ENCODE measurements around the gene EIF3J. TPM values are rescaled to one million over a fixed set of nuclear protein-coding genes. Genes with fewer than 3 reads are reported as not detected.

Gene EIF3J
- total RNA-seq, 1 experiment from 2014 or later, result 38.2 TPM

- no peak overlapping the region for H3K4me2 ChIP-seq (ENCODE audit: low read length)
- no peaks in the 10 kb centered on the region for H3K4me1 ChIP-seq (ENCODE audit: insufficient read depth, low read length)
- no TSS peak for BruUV-seq (replicated peaks)
- ATAC-seq (no peak), DNase-seq (no peak)
- ChIA-PET POLR2A (ENCODE audit: unreplicated experiment) (no interaction called here), CTCF (no interaction called here)
- no peak overlapping the region for H3K27ac ChIP-seq (ENCODE audit: low read length)
- TF ChIP-seq EZH2phosphoT487 (IDR thresholded peaks at IDR 0.05; ENCODE audit: borderline replicate concordance, low read length) (no peak), EZH2 (IDR thresholded peaks at IDR 0.05; ENCODE audit: low read length, unreplicated experiment) (no peak)
- TF ChIP-seq, protein P1, sequence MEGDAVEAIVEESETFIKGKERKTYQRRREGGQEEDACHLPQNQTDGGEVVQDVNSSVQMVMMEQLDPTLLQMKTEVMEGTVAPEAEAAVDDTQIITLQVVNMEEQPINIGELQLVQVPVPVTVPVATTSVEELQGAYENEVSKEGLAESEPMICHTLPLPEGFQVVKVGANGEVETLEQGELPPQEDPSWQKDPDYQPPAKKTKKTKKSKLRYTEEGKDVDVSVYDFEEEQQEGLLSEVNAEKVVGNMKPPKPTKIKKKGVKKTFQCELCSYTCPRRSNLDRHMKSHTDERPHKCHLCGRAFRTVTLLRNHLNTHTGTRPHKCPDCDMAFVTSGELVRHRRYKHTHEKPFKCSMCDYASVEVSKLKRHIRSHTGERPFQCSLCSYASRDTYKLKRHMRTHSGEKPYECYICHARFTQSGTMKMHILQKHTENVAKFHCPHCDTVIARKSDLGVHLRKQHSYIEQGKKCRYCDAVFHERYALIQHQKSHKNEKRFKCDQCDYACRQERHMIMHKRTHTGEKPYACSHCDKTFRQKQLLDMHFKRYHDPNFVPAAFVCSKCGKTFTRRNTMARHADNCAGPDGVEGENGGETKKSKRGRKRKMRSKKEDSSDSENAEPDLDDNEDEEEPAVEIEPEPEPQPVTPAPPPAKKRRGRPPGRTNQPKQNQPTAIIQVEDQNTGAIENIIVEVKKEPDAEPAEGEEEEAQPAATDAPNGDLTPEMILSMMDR (conservative IDR thresholded peaks at IDR 0.05; ENCODE audit: low read depth, low read length), result no peak
- intact Hi-C loops (cut with micrococcal nuclease), result loop anchor here (10.0 kb wide), 1 partner anchor 326 kb away; no protein-coding TSS in a partner anchor
- no peaks in the 10 kb centered on the region for H3F3A ChIP-seq (ENCODE audit: low read length, unreplicated experiment)
- no peaks in the 10 kb centered on the region for H3K79me2 ChIP-seq (ENCODE audit: low read length)
- H3K9me3 ChIP-seq (ENCODE audit: low read length), result no peaks in the 10 kb centered on the region
- no peaks in the 10 kb centered on the region for H3K9me2 ChIP-seq (replicated peaks; ENCODE audit: low read length)
- H3K4me3 ChIP-seq (ENCODE audit: low read length), result no peak overlapping the region
- H3K9ac ChIP-seq (ENCODE audit: low read length), result no peak overlapping the region
- H4K20me1 ChIP-seq (ENCODE audit: low read length), result no peaks in the 10 kb centered on the region
- no peaks in the 10 kb centered on the region for H3K27me3 ChIP-seq (ENCODE audit: low read length)
- H2AFZ ChIP-seq (ENCODE audit: low read length), result no peak overlapping the region
- H3K36me3 ChIP-seq (ENCODE audit: low read depth, low read length), result peaks cover 33% of the 10 kb centered on the region
Measured at GRCh38 chr15:44598892-44599291, 61.9 kb downstream of the EIF3J start.

DNA sequence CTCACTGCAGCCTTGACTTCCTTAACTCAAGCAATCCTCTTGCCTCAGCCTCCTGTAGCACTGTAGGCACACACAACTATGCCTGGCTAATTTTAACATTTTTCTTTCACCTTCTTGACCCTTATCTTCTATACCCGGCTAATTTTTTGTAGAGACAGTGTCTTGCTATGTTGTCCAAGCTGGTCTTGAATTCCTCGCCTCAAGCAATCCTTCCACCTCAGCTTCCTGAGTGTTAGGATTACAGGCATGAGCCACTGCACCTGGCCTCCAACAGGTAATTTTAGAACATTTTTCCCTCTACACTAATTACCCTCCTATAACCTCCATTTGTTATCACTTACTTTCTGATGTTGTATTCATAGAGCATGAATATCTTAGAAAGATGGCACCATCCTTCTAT, 66.2 kb downstream of the EIF3J start:
- Histone ChIP-seq H3K36me3 (ENCODE audit: low read depth, low read length) (peaks cover 28% of the 10 kb centered on the region), H3K4me2 (ENCODE audit: low read length) (no peak overlapping the region), H3K27me3 (ENCODE audit: low read length) (no peaks in the 10 kb centered on the region), H4K20me1 (ENCODE audit: low read length) (no peaks in the 10 kb centered on the region), H2AFZ (ENCODE audit: low read length) (no peak overlapping the region), H3K4me3 (ENCODE audit: low read length) (no peak overlapping the region), H3K27ac (ENCODE audit: low read length) (no peak overlapping the region), H3K4me1 (ENCODE audit: insufficient read depth, low read length) (no peaks in the 10 kb centered on the region), H3K9ac (ENCODE audit: low read length) (no peak overlapping the region), H3K9me2 (replicated peaks; ENCODE audit: low read length) (no peaks in the 10 kb centered on the region), H3F3A (ENCODE audit: low read length, unreplicated experiment) (no peaks in the 10 kb centered on the region), H3K9me3 (ENCODE audit: low read length) (no peaks in the 10 kb centered on the region), H3K79me2 (ENCODE audit: low read length) (no peaks in the 10 kb centered on the region)
- CTCF ChIA-PET, result no interaction called here
- BruUV-seq (replicated peaks), result no TSS peak
- intact Hi-C loops (cut with micrococcal nuclease), result no loop called here
- no peak for DNase-seq
- POLR2A ChIA-PET (ENCODE audit: unreplicated experiment), result no interaction called here
- TF ChIP-seq EZH2 (IDR thresholded peaks at IDR 0.05; ENCODE audit: low read length, unreplicated experiment) (no peak), EZH2phosphoT487 (IDR thresholded peaks at IDR 0.05; ENCODE audit: borderline replicate concordance, low read length) (no peak)
- TF ChIP-seq, protein P1 (conservative IDR thresholded peaks at IDR 0.05; ENCODE audit: low read depth, low read length), result no peak
- no peak for ATAC-seq

GRCh38 chr15:44606740-44607139, 69.8 kb downstream of the EIF3J start:
- no peaks in the 10 kb centered on the region for H3K9me3 ChIP-seq (ENCODE audit: low read length)
- H3K27ac ChIP-seq (ENCODE audit: low read length), result no peak overlapping the region
- no peak for DNase-seq
- TF ChIP-seq, protein P1 (conservative IDR thresholded peaks at IDR 0.05; ENCODE audit: low read depth, low read length), result no peak
- TF ChIP-seq EZH2phosphoT487 (IDR thresholded peaks at IDR 0.05; ENCODE audit: borderline replicate concordance, low read length) (no peak), EZH2 (IDR thresholded peaks at IDR 0.05; ENCODE audit: low read length, unreplicated experiment) (no peak)
- H3F3A ChIP-seq (ENCODE audit: low read length, unreplicated experiment), result no peaks in the 10 kb centered on the region
- H3K36me3 ChIP-seq (ENCODE audit: low read depth, low read length), result peaks cover 29% of the 10 kb centered on the region; the same call in 1 of the 2 replicates
- H3K9me2 ChIP-seq (replicated peaks; ENCODE audit: low read length), result no peaks in the 10 kb centered on the region
- ChIA-PET CTCF (no interaction called here), POLR2A (ENCODE audit: unreplicated experiment) (no interaction called here)
- intact Hi-C loops (cut with micrococcal nuclease), result no loop called here
- no peak overlapping the region for H3K4me2 ChIP-seq (ENCODE audit: low read length)
- no TSS peak for BruUV-seq (replicated peaks)
- H3K79me2 ChIP-seq (ENCODE audit: low read length), result no peaks in the 10 kb centered on the region
- H3K4me1 ChIP-seq (ENCODE audit: insufficient read depth, low read length), result no peaks in the 10 kb centered on the region
- no peak overlapping the region for H3K4me3 ChIP-seq (ENCODE audit: low read length)
- H2AFZ ChIP-seq (ENCODE audit: low read length), result no peak overlapping the region
- no peak overlapping the region for H3K9ac ChIP-seq (ENCODE audit: low read length)
- H3K27me3 ChIP-seq (ENCODE audit: low read length), result no peaks in the 10 kb centered on the region
- H4K20me1 ChIP-seq (ENCODE audit: low read length), result no peaks in the 10 kb centered on the region
- ATAC-seq, result no peak

Other genes starting within 250 kb of the EIF3J start
- gene GOLM2, start 248.4 kb upstream of the EIF3J start, total RNA-seq (2014; rRNA removed), result 58.8 and 72.2 TPM in 2 replicates
- 49.2 and 98.0 TPM in 2 replicates for gene CTDSPL2, start 109.5 kb upstream of the EIF3J start, total RNA-seq (2014; rRNA removed)
- 37.2 and 54.1 TPM in 2 replicates for gene SPG11, start 126.5 kb downstream of the EIF3J start, total RNA-seq (2014; rRNA removed)
- 0.15 TPM in 1 of 2 replicates, not detected in the other for gene PATL2, start 174.2 kb downstream of the EIF3J start, total RNA-seq (2014; rRNA removed)
- gene B2M, start 174.4 kb downstream of the EIF3J start, total RNA-seq (2014; rRNA removed), result 476 and 608 TPM in 2 replicates
- gene TRIM69, start 199.4 kb downstream of the EIF3J start, total RNA-seq (2014; rRNA removed), result 8.2 and 10.8 TPM in 2 replicates

Data from PC-3 (cell line).